ENCODE data around the gene LRRC53.

The LRRC53 gene

GRCh38 chr1:74437035-74437434 is 75.4 kb downstream of the LRRC53 start:
- no peak for TF ChIP-seq CEBPB (IDR thresholded peaks at IDR 0.05)
- no peak for TF ChIP-seq FOXM1 (IDR thresholded peaks at IDR 0.05; ENCODE audit: borderline replicate concordance, low read depth)
- TF ChIP-seq TEAD4 (IDR thresholded peaks at IDR 0.05): no peak
- TF ChIP-seq MAX (IDR thresholded peaks at IDR 0.05): no peak
- no peak for TF ChIP-seq TCF12 (IDR thresholded peaks at IDR 0.05; ENCODE audit: low read depth)
- TF ChIP-seq EP300 (IDR thresholded peaks at IDR 0.05; ENCODE audit: borderline replicate concordance): no peak
- TF ChIP-seq REST (IDR thresholded peaks at IDR 0.05; ENCODE audit: low read depth): no peak
- no peak for TF ChIP-seq ZBTB7A (IDR thresholded peaks at IDR 0.05; ENCODE audit: low read depth)
- no peak for TF ChIP-seq YY1 (IDR thresholded peaks at IDR 0.05; ENCODE audit: low read depth)
- TF ChIP-seq EGR1 (IDR thresholded peaks at IDR 0.05): no peak
- TF ChIP-seq USF1 (IDR thresholded peaks at IDR 0.05): no peak
- no peak for TF ChIP-seq CREB1 (IDR thresholded peaks at IDR 0.05; ENCODE audit: low read depth)
- no peak for TF ChIP-seq TAF1 (IDR thresholded peaks at IDR 0.05; ENCODE audit: low read depth)
- TF ChIP-seq RAD21 (IDR thresholded peaks at IDR 0.05; ENCODE audit: low read depth): no peak
- TF ChIP-seq NFIC (IDR thresholded peaks at IDR 0.05): no peak

GRCh38 chr1:74436078-74436477 is 76.3 kb downstream of the LRRC53 start:
- TF ChIP-seq CREB1 (IDR thresholded peaks at IDR 0.05; ENCODE audit: low read depth) (no peak), CEBPB (IDR thresholded peaks at IDR 0.05) (no peak), TAF1 (IDR thresholded peaks at IDR 0.05; ENCODE audit: low read depth) (no peak), RAD21 (IDR thresholded peaks at IDR 0.05; ENCODE audit: low read depth) (no peak), EGR1 (IDR thresholded peaks at IDR 0.05) (no peak), USF1 (IDR thresholded peaks at IDR 0.05) (no peak), FOXM1 (IDR thresholded peaks at IDR 0.05; ENCODE audit: borderline replicate concordance, low read depth) (no peak), NFIC (IDR thresholded peaks at IDR 0.05) (no peak), TCF12 (IDR thresholded peaks at IDR 0.05; ENCODE audit: low read depth) (no peak), EP300 (IDR thresholded peaks at IDR 0.05; ENCODE audit: borderline replicate concordance) (no peak), ZBTB7A (IDR thresholded peaks at IDR 0.05; ENCODE audit: low read depth) (no peak), MAX (IDR thresholded peaks at IDR 0.05) (no peak), TEAD4 (IDR thresholded peaks at IDR 0.05) (no peak), YY1 (IDR thresholded peaks at IDR 0.05; ENCODE audit: low read depth) (no peak), REST (IDR thresholded peaks at IDR 0.05; ENCODE audit: low read depth) (no peak)

- TF ChIP-seq MAX (IDR thresholded peaks at IDR 0.05) (no peak), TAF1 (IDR thresholded peaks at IDR 0.05; ENCODE audit: low read depth) (no peak), ZBTB7A (IDR thresholded peaks at IDR 0.05; ENCODE audit: low read depth) (no peak), CEBPB (IDR thresholded peaks at IDR 0.05) (no peak), EP300 (IDR thresholded peaks at IDR 0.05; ENCODE audit: borderline replicate concordance) (no peak), FOXM1 (IDR thresholded peaks at IDR 0.05; ENCODE audit: borderline replicate concordance, low read depth) (no peak), TEAD4 (IDR thresholded peaks at IDR 0.05) (no peak), TCF12 (IDR thresholded peaks at IDR 0.05; ENCODE audit: low read depth) (no peak), CREB1 (IDR thresholded peaks at IDR 0.05; ENCODE audit: low read depth) (no peak), RAD21 (IDR thresholded peaks at IDR 0.05; ENCODE audit: low read depth) (no peak), REST (IDR thresholded peaks at IDR 0.05; ENCODE audit: low read depth) (no peak), NFIC (IDR thresholded peaks at IDR 0.05) (no peak), EGR1 (IDR thresholded peaks at IDR 0.05) (no peak), USF1 (IDR thresholded peaks at IDR 0.05) (no peak), YY1 (IDR thresholded peaks at IDR 0.05; ENCODE audit: low read depth) (no peak)
These were observed 78.1 kb downstream of the LRRC53 start for GRCh38 chr1:74434321-74434720.

All from Ishikawa (cell line).